Neural crest cell (in vitro differentiated cells): ENCODE data around the gene ERCC6L. TPM values are rescaled to one million over a fixed set of nuclear protein-coding genes. Genes with fewer than 3 reads are reported as not detected.
A peak's percentile ranks its signal among the peaks of the same experiment; 100 is the strongest.
"Not testable (repeated sequence)": the region's sequence is repeated elsewhere in the genome, so short reads cannot be mapped to it uniquely, and the experiment has no call there.

ENCODE experiments used
- DNase-seq: peaks from one replicate; pipeline ENCODE4 v3.0.0; 2021; ENCODE audit warnings: low read depth, mixed read lengths, low spot score
- H3K27ac Mint-ChIP-seq: one replicate; pipeline ENCODE4 v1.8.0; 2021; ENCODE audit warnings: mild to moderate bottlenecking, mixed read lengths; ENCODE audit not compliant: unreplicated experiment
- H3K27me3 Mint-ChIP-seq: 2 replicates; pipeline ENCODE4 v1.8.0; 2021; ENCODE audit warnings: low read depth, mild to moderate bottlenecking, mixed read lengths
- H3K36me3 Mint-ChIP-seq: 2 replicates; pipeline ENCODE4 v1.8.0; 2021; ENCODE audit warnings: low read depth, mild to moderate bottlenecking, mixed read lengths
- H3K4me1 Mint-ChIP-seq: 2 replicates; pipeline ENCODE4 v1.8.0; 2021; ENCODE audit warnings: mixed read lengths
- H3K4me3 Mint-ChIP-seq: one replicate; pipeline ENCODE4 v1.8.0; 2021; ENCODE audit warnings: mild to moderate bottlenecking, mixed read lengths
- H3K9me3 Mint-ChIP-seq: 2 replicates; pipeline ENCODE4 v1.8.0; 2021; ENCODE audit warnings: mixed read lengths
- CTCF ChIP-seq: fragments of 200-600 bp; sonication (generic); conservative IDR thresholded peaks from 2 replicates; pipeline ENCODE4 v1.5.0; 2021; ENCODE audit warnings: antibody characterized with exemption, mild to moderate bottlenecking
- total RNA-seq: library from RNA; stranded (reverse); gene quantifications from 2 replicates; pipeline ENCODE4 v1.2.1, GENCODE V29; 2021

ERCC6L gene
- total RNA-seq, 1 donor from 2014 or later: 14.2 TPM

GRCh38 chrX:72236841-72237240 is 2.0 kb downstream of the ERCC6L start:
- H3K9me3 Mint-ChIP-seq: peaks cover 12% of the 10 kb centered on the region
- DNase-seq: no peak
- peaks cover 30% of the 10 kb centered on the region for H3K36me3 Mint-ChIP-seq
- peaks cover 19% of the 10 kb centered on the region for H3K4me1 Mint-ChIP-seq
- no peaks in the 10 kb centered on the region for H3K27me3 Mint-ChIP-seq
- H3K27ac Mint-ChIP-seq: no peak overlapping the region
- TF ChIP-seq CTCF: no peak
- H3K4me3 Mint-ChIP-seq: peak overlapping the region; percentile 8

- Mint-ChIP-seq H3K36me3 (peaks cover 46% of the 10 kb centered on the region), H3K9me3 (peaks cover 25% of the 10 kb centered on the region), H3K4me1 (no peaks in the 10 kb centered on the region), H3K27ac (no peak overlapping the region), H3K27me3 (no peaks in the 10 kb centered on the region), H3K4me3 (no peak overlapping the region)
- TF ChIP-seq CTCF: no peak
- DNase-seq: no peak
These were observed 8.5 kb downstream of the ERCC6L start for GRCh38 chrX:72230290-72230689.

GRCh38 chrX:72220375-72220774 is 18.5 kb downstream of the ERCC6L start:
- H3K36me3 Mint-ChIP-seq: peaks cover 30% of the 10 kb centered on the region
- peaks cover 17% of the 10 kb centered on the region for H3K9me3 Mint-ChIP-seq
- not testable (repeated sequence) for H3K27me3 Mint-ChIP-seq, H3K4me3 Mint-ChIP-seq, H3K27ac Mint-ChIP-seq, H3K4me1 Mint-ChIP-seq, DNase-seq

GRCh38 chrX:72216973-72217372 is 21.9 kb downstream of the ERCC6L start:
- TF ChIP-seq CTCF: no peak
- H3K27ac Mint-ChIP-seq: no peak overlapping the region
- peaks cover 27% of the 10 kb centered on the region for H3K36me3 Mint-ChIP-seq
- peaks cover 10% of the 10 kb centered on the region for H3K9me3 Mint-ChIP-seq
- no peak for DNase-seq
- H3K27me3 Mint-ChIP-seq: no peaks in the 10 kb centered on the region
- H3K4me1 Mint-ChIP-seq: no peaks in the 10 kb centered on the region
- no peak overlapping the region for H3K4me3 Mint-ChIP-seq

GRCh38 chrX:72208126-72208800 is 30.6 kb downstream of the ERCC6L start:
- H3K27ac Mint-ChIP-seq: no peak overlapping the region
- H3K4me1 Mint-ChIP-seq: no peaks in the 10 kb centered on the region
- no peak for TF ChIP-seq CTCF
- H3K4me3 Mint-ChIP-seq: no peak overlapping the region
- peaks cover 34% of the 10 kb centered on the region for H3K36me3 Mint-ChIP-seq
- no peaks in the 10 kb centered on the region for H3K27me3 Mint-ChIP-seq
- H3K9me3 Mint-ChIP-seq: peaks cover 9% of the 10 kb centered on the region
- DNase-seq: no peak

- no peak for TF ChIP-seq CTCF
- H3K36me3 Mint-ChIP-seq: peaks cover 32% of the 10 kb centered on the region
- H3K27ac Mint-ChIP-seq: no peak overlapping the region
- no peak overlapping the region for H3K4me3 Mint-ChIP-seq
- no peaks in the 10 kb centered on the region for H3K27me3 Mint-ChIP-seq
- peaks cover 9% of the 10 kb centered on the region for H3K9me3 Mint-ChIP-seq
- no peak for DNase-seq
- H3K4me1 Mint-ChIP-seq: no peaks in the 10 kb centered on the region
These were observed 31.5 kb downstream of the ERCC6L start for GRCh38 chrX:72207366-72207765.
